HG03196 (cell line): Measurements from ENCODE around the gene GALR1.

ENCODE experiments used
- ATAC-seq: cut with Tn5 transposase; IDR thresholded peaks from one replicate; pipeline ENCODE4 v1.9.1; 2021; ENCODE audit not compliant: unreplicated experiment

GALR1 gene

GRCh38 chr18:77316641-77317040, 67.0 kb downstream of the GALR1 start:
- no peak for ATAC-seq

DNA sequence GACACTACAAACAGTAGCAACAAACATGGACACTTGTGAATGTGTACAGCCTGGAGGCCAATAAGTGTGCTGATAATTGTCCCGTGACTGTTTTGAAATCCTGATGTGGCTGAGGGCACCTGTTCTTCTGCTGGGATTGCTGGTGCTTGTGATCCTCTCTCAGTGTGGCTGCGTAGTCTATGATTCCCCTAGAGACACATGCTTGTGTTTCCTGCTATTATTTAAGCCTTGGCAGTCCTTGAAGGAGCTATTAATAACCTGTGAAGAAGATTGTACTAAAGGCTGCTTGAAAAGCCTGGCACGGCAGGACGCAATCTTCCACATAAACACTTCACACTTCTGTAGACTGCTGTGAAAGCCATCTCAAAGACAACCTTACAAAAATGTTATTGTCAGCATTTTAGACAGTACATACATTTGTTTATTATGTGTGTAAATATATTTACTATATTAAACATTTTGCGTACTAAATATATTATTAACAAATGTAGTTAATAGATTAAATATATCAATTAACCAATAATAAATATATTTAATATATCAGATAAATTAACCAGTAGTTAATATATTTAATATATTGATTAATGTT, 71.4 kb downstream of the GALR1 start:
- no peak for ATAC-seq

DNA sequence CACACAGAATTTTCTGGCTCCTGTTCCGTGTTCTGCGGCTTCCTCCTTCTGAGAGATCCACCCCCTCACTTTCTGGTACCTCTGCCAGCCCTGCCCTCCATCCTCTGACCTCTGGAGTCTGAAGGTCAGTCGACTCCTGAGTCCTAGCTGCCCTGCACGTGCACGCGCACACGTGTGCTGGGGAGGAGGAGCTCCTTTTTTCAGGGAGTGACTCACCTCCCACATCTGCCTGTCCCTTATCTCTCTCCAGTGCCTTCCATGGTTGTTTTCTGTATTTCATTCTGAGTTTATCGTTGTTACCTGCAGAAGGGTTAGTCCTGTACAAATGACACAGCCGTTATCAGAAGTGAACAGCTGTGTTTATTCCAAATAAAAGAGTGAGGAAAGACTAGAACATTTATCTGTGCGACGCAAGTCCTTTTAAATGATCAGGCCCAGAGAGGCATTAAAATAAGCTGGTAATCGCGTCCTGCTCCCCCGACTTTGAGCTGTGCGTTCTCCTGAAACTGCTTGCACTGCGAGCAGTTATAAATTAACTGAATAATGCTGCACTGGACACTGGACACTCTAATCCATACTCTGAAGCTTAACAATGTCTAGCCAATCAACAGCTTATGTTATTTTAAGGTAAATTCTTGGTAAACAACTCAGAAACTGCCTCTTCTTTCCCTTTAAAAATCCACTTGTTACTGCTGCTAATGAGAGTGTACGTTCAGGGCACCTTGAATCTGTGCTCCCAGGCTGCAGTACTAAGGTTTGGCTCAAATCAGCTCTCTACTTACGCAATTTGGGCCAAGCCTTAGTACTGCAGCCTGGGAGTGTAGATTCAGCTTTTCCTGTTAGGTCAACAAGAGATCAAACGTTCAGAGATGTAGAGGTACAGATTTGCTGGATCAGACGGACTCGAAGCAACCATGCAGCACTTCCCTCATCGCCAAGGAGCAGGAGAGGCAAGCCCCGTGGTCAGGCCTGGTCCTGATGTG, 72.5 kb downstream of the GALR1 start:
- ATAC-seq = no peak

GRCh38 chr18:77323640-77324299, 74.1 kb downstream of the GALR1 start:
- ATAC-seq = no peak
